ENCODE results near the gene CACNG5. TPM values are rescaled to one million over a fixed set of nuclear protein-coding genes. Genes with fewer than 3 reads are reported as not detected.

CACNG5 gene
- total RNA-seq, 2 experiments from 2014 or later = not detected

GRCh38 chr17:66833201-66833600 lies 1.7 kb upstream of the CACNG5 start:
- Mint-ChIP-seq H3K4me3 (no peak overlapping the region), H3K9me3 (no peaks in the 10 kb centered on the region), H3K27me3 (peaks cover 49% of the 10 kb centered on the region), H3K36me3 (no peaks in the 10 kb centered on the region), H3K27ac (no peak overlapping the region), H3K4me1 (peaks cover 5% of the 10 kb centered on the region)
- POLR2A ChIA-PET = no interaction called here
- DNase-seq = no peak
- ATAC-seq (ENCODE audit: low read depth) = no peak

- DNase-seq (no peak), ATAC-seq (ENCODE audit: low read depth) (no peak)
- Mint-ChIP-seq H3K36me3 (no peaks in the 10 kb centered on the region), H3K27me3 (peaks cover 38% of the 10 kb centered on the region), H3K27ac (no peak overlapping the region), H3K4me3 (no peak overlapping the region), H3K4me1 (peaks cover 4% of the 10 kb centered on the region), H3K9me3 (no peaks in the 10 kb centered on the region)
- POLR2A ChIA-PET = no interaction called here
Observed at GRCh38 chr17:66834426-66834918, 445 bp upstream of the CACNG5 start.

GRCh38 chr17:66835476-66835875 lies 559 bp downstream of the CACNG5 start:
- peaks cover 30% of the 10 kb centered on the region for H3K27me3 Mint-ChIP-seq

GRCh38 chr17:66836063-66837005 lies 1.4 kb downstream of the CACNG5 start:
- peaks cover 33% of the 10 kb centered on the region for H3K27me3 Mint-ChIP-seq

More at GRCh38 chr17:66835476-66835875, 559 bp downstream of the CACNG5 start:
- no peaks in the 10 kb centered on the region for H3K9me3 Mint-ChIP-seq
- ATAC-seq (ENCODE audit: low read depth) (no peak), DNase-seq (no peak)
- POLR2A ChIA-PET = no interaction called here
- H3K27ac Mint-ChIP-seq = no peak overlapping the region
- H3K4me3 Mint-ChIP-seq = no peak overlapping the region
- no peaks in the 10 kb centered on the region for H3K36me3 Mint-ChIP-seq
- H3K4me1 Mint-ChIP-seq = no peaks in the 10 kb centered on the region

GRCh38 chr17:66837226-66837625 lies 2.3 kb downstream of the CACNG5 start:
- H3K4me1 Mint-ChIP-seq = no peaks in the 10 kb centered on the region
- no peak overlapping the region for H3K4me3 Mint-ChIP-seq
- ATAC-seq (ENCODE audit: low read depth) (no peak), DNase-seq (no peak)
- no peak overlapping the region for H3K27ac Mint-ChIP-seq
- H3K36me3 Mint-ChIP-seq = no peaks in the 10 kb centered on the region
- POLR2A ChIA-PET = no interaction called here
- H3K9me3 Mint-ChIP-seq = no peaks in the 10 kb centered on the region
- peaks cover 37% of the 10 kb centered on the region for H3K27me3 Mint-ChIP-seq

More at GRCh38 chr17:66836063-66837005, 1.4 kb downstream of the CACNG5 start:
- POLR2A ChIA-PET = no interaction called here
- ATAC-seq (ENCODE audit: low read depth) (no peak), DNase-seq (no peak)
- Mint-ChIP-seq H3K36me3 (no peaks in the 10 kb centered on the region), H3K9me3 (no peaks in the 10 kb centered on the region), H3K4me3 (no peak overlapping the region), H3K4me1 (no peaks in the 10 kb centered on the region), H3K27ac (no peak overlapping the region)

GRCh38 chr17:66837885-66838665 lies 3.2 kb downstream of the CACNG5 start:
- POLR2A ChIA-PET = no interaction called here
- Mint-ChIP-seq H3K4me3 (no peak overlapping the region), H3K27me3 (peaks cover 37% of the 10 kb centered on the region), H3K4me1 (no peaks in the 10 kb centered on the region), H3K9me3 (no peaks in the 10 kb centered on the region), H3K27ac (no peak overlapping the region), H3K36me3 (no peaks in the 10 kb centered on the region)
- DNase-seq (no peak), ATAC-seq (ENCODE audit: low read depth) (no peak)

GRCh38 chr17:66839616-66840015 lies 4.7 kb downstream of the CACNG5 start:
- no peaks in the 10 kb centered on the region for H3K4me1 Mint-ChIP-seq
- peaks cover 28% of the 10 kb centered on the region for H3K27me3 Mint-ChIP-seq
- no peaks in the 10 kb centered on the region for H3K9me3 Mint-ChIP-seq
- no peak overlapping the region for H3K4me3 Mint-ChIP-seq
- no peaks in the 10 kb centered on the region for H3K36me3 Mint-ChIP-seq
- ATAC-seq (ENCODE audit: low read depth) (no peak), DNase-seq (no peak)
- no peak overlapping the region for H3K27ac Mint-ChIP-seq
- POLR2A ChIA-PET = no interaction called here

- no peak overlapping the region for H3K27ac Mint-ChIP-seq
- no peaks in the 10 kb centered on the region for H3K4me1 Mint-ChIP-seq
- H3K27me3 Mint-ChIP-seq = peaks cover 27% of the 10 kb centered on the region
- ATAC-seq (ENCODE audit: low read depth) (no peak), DNase-seq (no peak)
- POLR2A ChIA-PET = no interaction called here
- no peaks in the 10 kb centered on the region for H3K36me3 Mint-ChIP-seq
- H3K9me3 Mint-ChIP-seq = peaks cover 3% of the 10 kb centered on the region
- no peak overlapping the region for H3K4me3 Mint-ChIP-seq
Observed at GRCh38 chr17:66840061-66840460, 5.1 kb downstream of the CACNG5 start.

GRCh38 chr17:66841328-66841727 lies 6.4 kb downstream of the CACNG5 start:
- Mint-ChIP-seq H3K4me3 (no peak overlapping the region), H3K27ac (no peak overlapping the region), H3K4me1 (no peaks in the 10 kb centered on the region), H3K9me3 (peaks cover 4% of the 10 kb centered on the region), H3K27me3 (peaks cover 17% of the 10 kb centered on the region), H3K36me3 (no peaks in the 10 kb centered on the region)
- no peak for ATAC-seq (ENCODE audit: low read depth)
- DNase-seq = no peak
- POLR2A ChIA-PET = no interaction called here

GRCh38 chr17:66841744-66842143 lies 6.8 kb downstream of the CACNG5 start:
- no peak overlapping the region for H3K27ac Mint-ChIP-seq
- H3K4me1 Mint-ChIP-seq = no peaks in the 10 kb centered on the region
- ATAC-seq (ENCODE audit: low read depth) (no peak), DNase-seq (no peak)
- H3K36me3 Mint-ChIP-seq = no peaks in the 10 kb centered on the region
- H3K27me3 Mint-ChIP-seq = peaks cover 14% of the 10 kb centered on the region
- no peak overlapping the region for H3K4me3 Mint-ChIP-seq
- H3K9me3 Mint-ChIP-seq = peaks cover 4% of the 10 kb centered on the region
- POLR2A ChIA-PET = no interaction called here

- H3K9me3 Mint-ChIP-seq = peaks cover 4% of the 10 kb centered on the region
- no peak for DNase-seq
- no peak overlapping the region for H3K4me3 Mint-ChIP-seq
- POLR2A ChIA-PET = no interaction called here
- H3K4me1 Mint-ChIP-seq = no peaks in the 10 kb centered on the region
- H3K27ac Mint-ChIP-seq = no peak overlapping the region
- no peak for ATAC-seq (ENCODE audit: low read depth)
- peaks cover 13% of the 10 kb centered on the region for H3K27me3 Mint-ChIP-seq
- H3K36me3 Mint-ChIP-seq = no peaks in the 10 kb centered on the region
Observed at GRCh38 chr17:66842505-66842904, 7.6 kb downstream of the CACNG5 start.

- peaks cover 12% of the 10 kb centered on the region for H3K27me3 Mint-ChIP-seq
- H3K4me3 Mint-ChIP-seq = no peak overlapping the region
- POLR2A ChIA-PET = no interaction called here
- DNase-seq (no peak), ATAC-seq (ENCODE audit: low read depth) (no peak)
- H3K4me1 Mint-ChIP-seq = no peaks in the 10 kb centered on the region
- H3K27ac Mint-ChIP-seq = no peak overlapping the region
- peaks cover 4% of the 10 kb centered on the region for H3K9me3 Mint-ChIP-seq
- H3K36me3 Mint-ChIP-seq = no peaks in the 10 kb centered on the region
Observed at GRCh38 chr17:66842959-66843358, 8.0 kb downstream of the CACNG5 start.

GRCh38 chr17:66843627-66844026 lies 8.7 kb downstream of the CACNG5 start:
- H3K9me3 Mint-ChIP-seq = peaks cover 4% of the 10 kb centered on the region
- POLR2A ChIA-PET = interaction anchor here (0.6 kb wide), 1 partner anchor 11 kb away, joined by 6 read pairs; no protein-coding TSS in a partner anchor
- no peak for DNase-seq
- no peaks in the 10 kb centered on the region for H3K4me1 Mint-ChIP-seq
- no peak for ATAC-seq (ENCODE audit: low read depth)
- H3K27me3 Mint-ChIP-seq = peaks cover 12% of the 10 kb centered on the region
- H3K4me3 Mint-ChIP-seq = no peak overlapping the region
- H3K36me3 Mint-ChIP-seq = no peaks in the 10 kb centered on the region
- H3K27ac Mint-ChIP-seq = no peak overlapping the region
